GM23338 (cell line): ENCODE measurements around the gene C10orf71. TPM values are rescaled to one million over a fixed set of nuclear protein-coding genes. Genes with fewer than 3 reads are reported as not detected.

Source experiments
- ATAC-seq: fragments of 200-7000 bp; cut with Tn5 transposase; 3 replicates; pipeline ENCODE4 v1.9.1; 2020
- DNase-seq: peaks from one replicate; pipeline ENCODE4 v3.0.0-alpha.2; 2015; ENCODE audit warnings: low spot score
- H2AFZ ChIP-seq: fragments of 200-600 bp; sonication (generic); 2 replicates; pipeline ENCODE4 v1.8.0; 2016; ENCODE audit warnings: antibody characterized with exemption, mild to moderate bottlenecking, moderate library complexity
- H3F3A ChIP-seq: fragments of 200-600 bp; sonication (generic); replicated peaks from 2 replicates; pipeline ENCODE4 v1.8.0; 2017; ENCODE audit warnings: antibody characterized with exemption, mixed run types, low read depth
- H3K27ac ChIP-seq: fragments of 200-600 bp; sonication (generic); 2 replicates; pipeline ENCODE4 v1.6.1; 2016; ENCODE audit warnings: low read depth
- H3K27me3 ChIP-seq: fragments of 200-600 bp; sonication (generic); 2 replicates; pipeline ENCODE4 v1.8.0; 2016; ENCODE audit warnings: mild to moderate bottlenecking, mixed run types, moderate library complexity; ENCODE audit not compliant: insufficient read depth
- H3K36me3 ChIP-seq: fragments of 200-600 bp; sonication (generic); 2 replicates; pipeline ENCODE4 v1.8.0; 2016; ENCODE audit warnings: mild to moderate bottlenecking; ENCODE audit not compliant: insufficient read depth
- H3K4me1 ChIP-seq: fragments of 200-600 bp; sonication (generic); 2 replicates; pipeline ENCODE4 v1.8.0; 2016; ENCODE audit warnings: mild to moderate bottlenecking, moderate library complexity; ENCODE audit not compliant: insufficient read depth
- H3K4me2 ChIP-seq: fragments of 200-600 bp; sonication (generic); 2 replicates; pipeline ENCODE4 v1.7.1; 2017; ENCODE audit warnings: mixed run types
- H3K4me3 ChIP-seq: fragments of 200-600 bp; sonication (generic); 2 replicates; pipeline ENCODE4 v1.6.1; 2016; ENCODE audit warnings: mixed run types
- H3K79me2 ChIP-seq: fragments of 200-600 bp; sonication (generic); replicated peaks from 2 replicates; pipeline ENCODE4 v1.8.0; 2017; ENCODE audit warnings: mild to moderate bottlenecking; ENCODE audit not compliant: insufficient read depth
- H3K9me2 ChIP-seq: fragments of 200-600 bp; sonication (generic); 2 replicates; pipeline ENCODE4 v1.8.0; 2017; ENCODE audit not compliant: insufficient read depth
- H4K20me1 ChIP-seq: fragments of 200-600 bp; sonication (generic); replicated peaks from 2 replicates; pipeline ENCODE4 v1.8.0; 2017; ENCODE audit warnings: mild to moderate bottlenecking; ENCODE audit not compliant: insufficient read depth
- H3K27ac Mint-ChIP-seq: 2 replicates; pipeline ENCODE4 v1.8.0; 2020; ENCODE audit warnings: inconsistent platforms, mild to moderate bottlenecking, moderate library complexity, mixed read lengths
- H3K27me3 Mint-ChIP-seq: 3 replicates; pipeline ENCODE4 v1.8.0; 2022; ENCODE audit warnings: low read depth, mild to moderate bottlenecking, moderate library complexity, mixed read lengths, inconsistent platforms; ENCODE audit not compliant: insufficient read depth, poor library complexity
- H3K36me3 Mint-ChIP-seq: 3 replicates; pipeline ENCODE4 v1.8.0; 2021; ENCODE audit warnings: low read depth, mild to moderate bottlenecking, inconsistent platforms, moderate library complexity, mixed read lengths
- H3K4me1 Mint-ChIP-seq: 3 replicates; pipeline ENCODE4 v1.8.0; 2020; ENCODE audit warnings: mild to moderate bottlenecking, inconsistent platforms, mixed read lengths
- H3K4me3 Mint-ChIP-seq: 3 replicates; pipeline ENCODE4 v1.8.0; 2021; ENCODE audit warnings: moderate library complexity, mild to moderate bottlenecking, inconsistent platforms, mixed read lengths
- H3K9me3 Mint-ChIP-seq: 3 replicates; pipeline ENCODE4 v1.8.0; 2020; ENCODE audit warnings: moderate library complexity, mild to moderate bottlenecking, inconsistent platforms, mixed read lengths
- CREB1 ChIP-seq: fragments of 250-450 bp; sonication (Bioruptor Pico); IDR thresholded peaks from 2 replicates; pipeline ENCODE4 v1.5.0; 2020; ENCODE audit warnings: low read depth, mild to moderate bottlenecking, moderate library complexity
- CTCF ChIP-seq, 2 experiments: fragments of 200-600 bp in 1 of 2; sonication (generic) in 1 of 2; conservative IDR thresholded peaks; 2 replicates each; pipeline versions ENCODE4 v1.5.1 to v1.6.1; 2016 to 2017; ENCODE audit warnings: antibody characterized with exemption in 2 of 2, low read depth in 2 of 2, mild to moderate bottlenecking in 2 of 2, moderate library complexity in 1 of 2
- ETS1 ChIP-seq: IDR thresholded peaks from 2 replicates; pipeline ENCODE4 v1.6.1; 2016; ENCODE audit warnings: antibody characterized with exemption
- EZH2phosphoT487 ChIP-seq: fragments of 200-600 bp; sonication (generic); IDR thresholded peaks from one replicate; pipeline ENCODE4 v1.8.1; 2018; ENCODE audit warnings: antibody characterized with exemption; ENCODE audit not compliant: unreplicated experiment
- JUNB ChIP-seq: IDR thresholded peaks from one replicate; pipeline ENCODE4 v1.6.1; 2016; ENCODE audit warnings: antibody characterized with exemption; ENCODE audit not compliant: unreplicated experiment
- NANOG ChIP-seq: IDR thresholded peaks from 2 replicates; pipeline ENCODE4 v1.6.1; 2016; ENCODE audit warnings: antibody characterized with exemption, borderline replicate concordance
- POLR2AphosphoS5 ChIP-seq: IDR thresholded peaks from 2 replicates; pipeline ENCODE4 v1.6.1; 2016; ENCODE audit warnings: antibody characterized with exemption, low read depth
- REST ChIP-seq: IDR thresholded peaks from one replicate; pipeline ENCODE4 v1.6.1; 2018; ENCODE audit warnings: antibody characterized with exemption; ENCODE audit not compliant: unreplicated experiment
- STAT1 ChIP-seq: IDR thresholded peaks from one replicate; pipeline ENCODE4 v1.6.1; 2016; ENCODE audit warnings: antibody characterized with exemption; ENCODE audit not compliant: unreplicated experiment
- ZNF331 ChIP-seq: fragments of 250-450 bp; sonication (Bioruptor Pico); IDR thresholded peaks from 2 replicates; pipeline ENCODE4 v1.5.0; 2020; ENCODE audit warnings: low read depth, mild to moderate bottlenecking, moderate library complexity
- polyA plus RNA-seq: library from polyadenylated mRNA; unstranded; fragments of >200 nt; fragmentation: Nextera tagmentation; extraction: Ambion mirVana; gene quantifications from 2 replicates; pipeline ENCODE4 v1.2.1, GENCODE V29; 2016
- total RNA-seq: library from RNA; depleted of rRNA; stranded (reverse); fragments of >200 nt; shearing (Covaris generic); gene quantifications from 2 replicates; pipeline ENCODE4 v1.2.3, GENCODE V29; 2014

C10orf71 gene
- total and polyA plus RNA-seq, 2 experiments from 2014 or later = not detected

- no peak overlapping the region for H3K4me3 Mint-ChIP-seq
- TF ChIP-seq POLR2AphosphoS5 = no peak
- no peak for TF ChIP-seq CTCF (conservative IDR thresholded peaks at IDR 0.05; ENCODE audit: low read depth in 2 of 2)
- TF ChIP-seq STAT1 = no peak
- no peak for TF ChIP-seq ETS1
- TF ChIP-seq CREB1 = no peak
- TF ChIP-seq REST = no peak
- no peak for TF ChIP-seq EZH2phosphoT487
- no peak for TF ChIP-seq NANOG
- TF ChIP-seq JUNB = no peak
- no peak for TF ChIP-seq ZNF331
These were observed 29.4 kb upstream of the C10orf71 start for GRCh38 chr10:49269523-49269922.

GRCh38 chr10:49270565-49270964 is 28.4 kb upstream of the C10orf71 start:
- peaks cover 23% of the 10 kb centered on the region for H3K9me3 Mint-ChIP-seq
- TF ChIP-seq CREB1 = no peak
- TF ChIP-seq ETS1 = no peak
- no peak overlapping the region for H3K4me3 ChIP-seq
- no peaks in the 10 kb centered on the region for H4K20me1 ChIP-seq
- ATAC-seq (no peak), DNase-seq (no peak)
- H3K27ac ChIP-seq = no peak overlapping the region
- H3K4me3 Mint-ChIP-seq = no peak overlapping the region
- H3K4me1 ChIP-seq = no peaks in the 10 kb centered on the region
- peaks cover 7% of the 10 kb centered on the region; the same call in 2 of the 3 replicates for H3K36me3 Mint-ChIP-seq
- no peak overlapping the region for H3K27ac Mint-ChIP-seq
- no peaks in the 10 kb centered on the region for H3K27me3 Mint-ChIP-seq
- H3K4me2 ChIP-seq = no peak overlapping the region
- H3K36me3 ChIP-seq = peaks cover 6% of the 10 kb centered on the region; the same call in 1 of the 2 replicates
- no peak overlapping the region for H2AFZ ChIP-seq
- H3K9me2 ChIP-seq = no peaks in the 10 kb centered on the region
- H3K27me3 ChIP-seq = no peaks in the 10 kb centered on the region
- H3K4me1 Mint-ChIP-seq = no peaks in the 10 kb centered on the region
- H3K79me2 ChIP-seq = no peaks in the 10 kb centered on the region
- no peaks in the 10 kb centered on the region for H3F3A ChIP-seq

More at GRCh38 chr10:49269523-49269922, 29.4 kb upstream of the C10orf71 start:
- peaks cover 6% of the 10 kb centered on the region; the same call in 1 of the 2 replicates for H3K36me3 ChIP-seq
- H3F3A ChIP-seq = no peaks in the 10 kb centered on the region
- H2AFZ ChIP-seq = no peak overlapping the region
- no peaks in the 10 kb centered on the region for H3K4me1 ChIP-seq
- H3K4me2 ChIP-seq = no peak overlapping the region
- H3K36me3 Mint-ChIP-seq = peaks cover 7% of the 10 kb centered on the region; the same call in 2 of the 3 replicates
- 0 out of 2 replicates have a peak, but pooled peaks cover 4% of the 10 kb centered on the region for H3K9me2 ChIP-seq
- H3K4me1 Mint-ChIP-seq = no peaks in the 10 kb centered on the region
- no peaks in the 10 kb centered on the region for H3K27me3 Mint-ChIP-seq
- ATAC-seq (no peak), DNase-seq (no peak)
- H3K27me3 ChIP-seq = no peaks in the 10 kb centered on the region
- H3K4me3 ChIP-seq = no peak overlapping the region
- H3K79me2 ChIP-seq = no peaks in the 10 kb centered on the region
- H3K27ac Mint-ChIP-seq = no peak overlapping the region
- H3K9me3 Mint-ChIP-seq = peaks cover 32% of the 10 kb centered on the region
- H3K27ac ChIP-seq = no peak overlapping the region
- no peaks in the 10 kb centered on the region for H4K20me1 ChIP-seq
